MM.1S (cell line): Measurements from ENCODE around the gene COL24A1.
"Not testable (repeated sequence)": the region's sequence is repeated elsewhere in the genome, so short reads cannot be mapped to it uniquely, and the experiment has no call there.

Experiments
- DNase-seq: peaks from one replicate; pipeline ENCODE4 v3.0.0-alpha.2; 2015
- H2AFZ ChIP-seq: fragments of 300-600 bp; sonication (generic); 2 replicates; pipeline ENCODE4 v1.6.0; 2016; ENCODE audit warnings: antibody characterized with exemption, low read length
- H3F3A ChIP-seq: fragments of 300-600 bp; sonication (generic); 2 replicates; pipeline ENCODE4 v1.6.1; 2016; ENCODE audit warnings: mild to moderate bottlenecking, antibody characterized with exemption, low read length, moderate library complexity, mixed read lengths; ENCODE audit not compliant: insufficient read depth
- H3K27ac ChIP-seq: fragments of 300-600 bp; sonication (generic); 2 replicates; pipeline ENCODE4 v1.5.1; 2016; ENCODE audit warnings: mild to moderate bottlenecking, low read length
- H3K27me3 ChIP-seq: fragments of 300-600 bp; sonication (generic); replicated peaks from 2 replicates; pipeline ENCODE4 v1.6.0; 2016; ENCODE audit warnings: low read length; ENCODE audit not compliant: insufficient read depth
- H3K36me3 ChIP-seq: fragments of 300-600 bp; sonication (generic); replicated peaks from 2 replicates; pipeline ENCODE4 v1.6.1; 2016; ENCODE audit warnings: mild to moderate bottlenecking, low read length, mixed read lengths; ENCODE audit not compliant: insufficient read depth
- H3K4me1 ChIP-seq: fragments of 300-600 bp; sonication (generic); 2 replicates; pipeline ENCODE4 v1.6.1; 2016; ENCODE audit warnings: low read length, mixed read lengths
- H3K4me2 ChIP-seq: fragments of 300-600 bp; sonication (generic); 2 replicates; pipeline ENCODE4 v1.6.0; 2016; ENCODE audit warnings: low read depth, low read length
- H3K4me3 ChIP-seq: fragments of 300-600 bp; sonication (generic); 2 replicates; pipeline ENCODE4 v1.5.1; 2016; ENCODE audit warnings: low read length, mixed read lengths
- H3K79me2 ChIP-seq: fragments of 300-600 bp; sonication (generic); 2 replicates; pipeline ENCODE4 v1.6.1; 2016; ENCODE audit warnings: mixed run types, low read length, mixed read lengths
- H3K9ac ChIP-seq: fragments of 300-600 bp; sonication (generic); 2 replicates; pipeline ENCODE4 v1.6.1; 2016; ENCODE audit warnings: low read length, mixed read lengths
- H3K9me2 ChIP-seq: fragments of 300-600 bp; sonication (generic); replicated peaks from 2 replicates; pipeline ENCODE4 v1.6.1; 2016; ENCODE audit warnings: mild to moderate bottlenecking, low read length, mixed read lengths; ENCODE audit not compliant: insufficient read depth
- H3K9me3 ChIP-seq: fragments of 300-600 bp; sonication (generic); replicated peaks from 2 replicates; pipeline ENCODE4 v1.6.1; 2016; ENCODE audit warnings: mild to moderate bottlenecking, low read length, mixed read lengths; ENCODE audit not compliant: insufficient read depth
- H4K20me1 ChIP-seq: fragments of 300-600 bp; sonication (generic); 2 replicates; pipeline ENCODE4 v1.6.1; 2016; ENCODE audit warnings: mild to moderate bottlenecking, low read length, moderate library complexity, mixed read lengths; ENCODE audit not compliant: insufficient read depth
- CTCF ChIP-seq: fragments of 300-600 bp; sonication (generic); IDR thresholded peaks from 2 replicates; pipeline ENCODE4 v1.5.1; 2016; ENCODE audit warnings: antibody characterized with exemption, low read length, mixed read lengths
- EZH2 ChIP-seq: fragments of 300-600 bp; sonication (generic); optimal IDR thresholded peaks from 2 replicates; pipeline ENCODE3; 2017; ENCODE audit warnings: low read depth, mild to moderate bottlenecking, antibody characterized with exemption, low read length, mixed read lengths
- EZH2phosphoT487 ChIP-seq: fragments of 300-600 bp; sonication (generic); IDR thresholded peaks from 2 replicates; pipeline ENCODE4 v1.6.1; 2018; ENCODE audit warnings: antibody characterized with exemption, low read length

Gene COL24A1

GRCh38 chr1:85836736-85837135, 319.8 kb downstream of the COL24A1 start:
- no peak for TF ChIP-seq EZH2
- TF ChIP-seq EZH2phosphoT487: no peak
- TF ChIP-seq CTCF: no peak
- no peak overlapping the region for H2AFZ ChIP-seq
- H3K9me3 ChIP-seq: no peaks in the 10 kb centered on the region
- H3K9me2 ChIP-seq: no peaks in the 10 kb centered on the region
- H3K79me2 ChIP-seq: no peaks in the 10 kb centered on the region
- no peak overlapping the region for H3K27ac ChIP-seq
- no peaks in the 10 kb centered on the region; the same call in 1 of the 2 replicates for H3K4me1 ChIP-seq
- no peak overlapping the region for H3K4me3 ChIP-seq
- H3K4me2 ChIP-seq: no peak overlapping the region
- no peaks in the 10 kb centered on the region for H4K20me1 ChIP-seq
- no peaks in the 10 kb centered on the region for H3K27me3 ChIP-seq
- H3K9ac ChIP-seq: no peak overlapping the region
- no peak for DNase-seq
- H3K36me3 ChIP-seq: no peaks in the 10 kb centered on the region
- H3F3A ChIP-seq: no peaks in the 10 kb centered on the region

GRCh38 chr1:85833165-85833564, 323.4 kb downstream of the COL24A1 start:
- H3K79me2 ChIP-seq, H3K9me3 ChIP-seq, H3K27ac ChIP-seq: not testable (repeated sequence)

GRCh38 chr1:85830837-85831236, 325.7 kb downstream of the COL24A1 start:
- Histone ChIP-seq H3K79me2 (no peaks in the 10 kb centered on the region), H3K4me1 (no peaks in the 10 kb centered on the region), H2AFZ (no peak overlapping the region), H4K20me1 (no peaks in the 10 kb centered on the region), H3K4me3 (no peak overlapping the region), H3K9me3 (no peaks in the 10 kb centered on the region), H3K27me3 (no peaks in the 10 kb centered on the region), H3K4me2 (no peak overlapping the region), H3K9ac (no peak overlapping the region), H3F3A (no peaks in the 10 kb centered on the region), H3K27ac (no peak overlapping the region), H3K9me2 (no peaks in the 10 kb centered on the region), H3K36me3 (no peaks in the 10 kb centered on the region)
- DNase-seq: no peak
- TF ChIP-seq CTCF (no peak), EZH2 (no peak), EZH2phosphoT487 (no peak)

More at GRCh38 chr1:85833165-85833564, 323.4 kb downstream of the COL24A1 start:
- not testable (repeated sequence) for H3K9ac ChIP-seq, H3K4me3 ChIP-seq, H4K20me1 ChIP-seq, DNase-seq, H3K27me3 ChIP-seq, H3K4me2 ChIP-seq, H3F3A ChIP-seq, H3K36me3 ChIP-seq, H3K9me2 ChIP-seq, H2AFZ ChIP-seq, H3K4me1 ChIP-seq

- H2AFZ ChIP-seq: no peak overlapping the region
Observed at GRCh38 chr1:85824066-85824840, 332.3 kb downstream of the COL24A1 start.

More at GRCh38 chr1:85824066-85824840, 332.3 kb downstream of the COL24A1 start:
- no peak for DNase-seq
- TF ChIP-seq CTCF (no peak), EZH2 (no peak), EZH2phosphoT487 (no peak)
- Histone ChIP-seq H4K20me1 (no peaks in the 10 kb centered on the region), H3K4me2 (no peak overlapping the region), H3K9me3 (no peaks in the 10 kb centered on the region), H3K36me3 (no peaks in the 10 kb centered on the region), H3K27me3 (no peaks in the 10 kb centered on the region), H3K9ac (no peak overlapping the region), H3F3A (no peaks in the 10 kb centered on the region), H3K4me3 (no peak overlapping the region), H3K79me2 (no peaks in the 10 kb centered on the region), H3K9me2 (no peaks in the 10 kb centered on the region), H3K4me1 (no peaks in the 10 kb centered on the region), H3K27ac (no peak overlapping the region)
